Measurements from ENCODE around the gene CASZ1.

DNA sequence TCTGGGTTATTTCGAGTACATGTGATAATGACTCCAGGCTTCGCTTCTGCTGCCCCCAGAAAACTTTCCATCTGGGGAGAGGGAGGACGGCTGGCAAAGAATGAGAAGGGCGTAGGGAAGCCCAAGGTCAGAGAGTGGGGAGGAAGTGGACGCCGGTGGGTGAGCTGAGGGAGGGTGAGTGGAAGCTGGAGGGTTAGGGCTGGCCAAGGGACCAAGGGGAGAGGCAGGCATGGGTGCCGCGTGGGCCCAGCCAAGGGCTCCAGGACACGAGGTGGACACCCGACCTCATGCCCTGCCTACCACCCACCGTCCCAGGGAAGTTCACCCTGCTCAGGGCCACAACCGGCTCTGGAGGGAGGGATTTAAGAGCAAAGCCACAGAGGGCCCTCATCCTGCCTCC, 75.8 kb downstream of the CASZ1 start:
- TF ChIP-seq, protein P1, sequence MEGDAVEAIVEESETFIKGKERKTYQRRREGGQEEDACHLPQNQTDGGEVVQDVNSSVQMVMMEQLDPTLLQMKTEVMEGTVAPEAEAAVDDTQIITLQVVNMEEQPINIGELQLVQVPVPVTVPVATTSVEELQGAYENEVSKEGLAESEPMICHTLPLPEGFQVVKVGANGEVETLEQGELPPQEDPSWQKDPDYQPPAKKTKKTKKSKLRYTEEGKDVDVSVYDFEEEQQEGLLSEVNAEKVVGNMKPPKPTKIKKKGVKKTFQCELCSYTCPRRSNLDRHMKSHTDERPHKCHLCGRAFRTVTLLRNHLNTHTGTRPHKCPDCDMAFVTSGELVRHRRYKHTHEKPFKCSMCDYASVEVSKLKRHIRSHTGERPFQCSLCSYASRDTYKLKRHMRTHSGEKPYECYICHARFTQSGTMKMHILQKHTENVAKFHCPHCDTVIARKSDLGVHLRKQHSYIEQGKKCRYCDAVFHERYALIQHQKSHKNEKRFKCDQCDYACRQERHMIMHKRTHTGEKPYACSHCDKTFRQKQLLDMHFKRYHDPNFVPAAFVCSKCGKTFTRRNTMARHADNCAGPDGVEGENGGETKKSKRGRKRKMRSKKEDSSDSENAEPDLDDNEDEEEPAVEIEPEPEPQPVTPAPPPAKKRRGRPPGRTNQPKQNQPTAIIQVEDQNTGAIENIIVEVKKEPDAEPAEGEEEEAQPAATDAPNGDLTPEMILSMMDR (IDR thresholded peaks at IDR 0.05; ENCODE audit: borderline replicate concordance, extremely low read depth, low read length, poor library complexity, severe bottlenecking) = no peak
- TF ChIP-seq EZH2 (IDR thresholded peaks at IDR 0.05; ENCODE audit: borderline replicate concordance, low read depth, low read length, severe bottlenecking) = no peak

Data from DND-41 (cell line).